Islet of Langerhans (tissue), 1 donor: ENCODE measurements around the gene DPEP3.
"Not testable (repeated sequence)": the region's sequence is repeated elsewhere in the genome, so short reads cannot be mapped to it uniquely, and the experiment has no call there.

Experiments used
- FAIRE-seq: peaks from one replicate; lab custom pipeline; 2011; peaks lifted over from hg19 to GRCh38; lab: Jason Lieb, UNC

Gene DPEP3

DNA sequence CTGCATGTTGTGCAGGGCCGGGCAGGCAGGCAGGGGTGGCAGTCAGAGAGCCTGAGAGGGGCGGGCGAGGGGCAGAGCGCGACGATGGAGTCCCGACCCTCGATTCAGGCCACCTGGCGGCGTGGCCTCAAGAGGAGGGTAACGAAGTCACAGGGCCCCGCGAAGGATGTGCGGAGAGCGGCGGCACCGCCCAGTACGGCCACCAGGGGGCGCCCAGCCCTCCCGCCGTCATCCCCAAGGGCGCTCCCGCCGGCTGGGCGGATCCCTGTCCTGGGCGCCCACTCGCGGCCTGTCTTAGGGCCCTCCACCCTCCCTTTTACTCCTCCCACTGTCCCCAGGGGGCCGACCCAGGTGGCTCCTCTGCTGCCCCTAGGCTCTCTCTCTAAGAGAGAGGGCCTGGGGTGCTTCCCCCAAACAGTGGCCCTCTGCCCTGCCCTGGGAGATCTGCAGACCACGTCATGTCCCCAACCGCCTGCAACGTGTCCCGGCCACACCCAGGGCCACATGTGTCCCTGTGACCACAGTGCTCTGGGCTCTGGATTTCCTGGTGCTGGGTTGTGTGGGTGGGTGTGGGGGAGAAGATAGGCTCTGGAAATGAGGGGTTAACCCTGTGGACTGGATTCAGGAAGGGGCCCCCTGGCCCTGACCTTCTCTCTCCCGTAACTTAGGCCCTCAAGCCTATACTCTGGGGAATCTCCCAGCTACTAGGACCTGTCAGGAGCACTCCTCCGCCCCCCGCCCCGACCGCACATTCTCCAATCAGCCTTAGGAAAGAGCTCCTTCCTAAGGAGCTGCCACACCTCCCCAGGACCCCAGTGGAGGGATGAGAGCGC is 13.1 kb upstream of the DPEP3 start:
- no peak for FAIRE-seq

DNA sequence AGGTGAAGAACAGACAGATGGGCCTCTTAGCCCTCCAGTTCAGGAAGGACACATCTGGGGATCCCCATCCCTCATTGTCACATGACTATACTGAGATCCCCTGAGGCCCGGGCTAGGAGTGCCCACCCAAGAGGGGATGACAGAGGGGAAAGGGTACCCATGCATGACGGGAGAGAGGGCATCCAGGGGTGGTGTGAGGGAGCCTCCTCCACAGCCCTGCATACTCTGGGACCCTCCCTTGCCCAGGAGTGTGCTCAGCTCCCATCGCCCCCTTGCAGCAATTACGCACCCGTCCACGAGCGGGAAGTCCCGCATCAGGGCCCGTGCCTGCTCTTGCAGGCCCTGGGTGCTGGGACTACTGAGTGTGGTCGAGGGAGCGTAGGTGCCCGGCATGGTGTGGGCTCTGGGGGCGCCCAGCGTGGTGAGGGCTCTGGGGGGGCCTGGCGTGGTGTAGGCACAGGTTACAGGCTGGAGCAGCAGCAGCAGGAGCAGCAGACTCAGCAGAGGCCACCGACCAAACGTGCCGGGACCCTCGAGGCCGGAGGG is 12.4 kb upstream of the DPEP3 start:
- no peak for FAIRE-seq

- FAIRE-seq, result no peak
Measured at GRCh38 chr16:67990018-67990386, 9.7 kb upstream of the DPEP3 start.

GRCh38 chr16:67989322-67990017 is 9.2 kb upstream of the DPEP3 start:
- FAIRE-seq, result no peak

- no peak for FAIRE-seq
Measured at GRCh38 chr16:67988675-67989074, 8.4 kb upstream of the DPEP3 start.

- FAIRE-seq, result no peak
Measured at GRCh38 chr16:67987460-67988160, 7.3 kb upstream of the DPEP3 start.

GRCh38 chr16:67986949-67987348 is 6.7 kb upstream of the DPEP3 start:
- FAIRE-seq, result no peak

- no peak for FAIRE-seq
Measured at GRCh38 chr16:67982011-67982696, 1.9 kb upstream of the DPEP3 start.

- FAIRE-seq, result no peak
Measured at GRCh38 chr16:67977469-67978227, 2.7 kb downstream of the DPEP3 start.

DNA sequence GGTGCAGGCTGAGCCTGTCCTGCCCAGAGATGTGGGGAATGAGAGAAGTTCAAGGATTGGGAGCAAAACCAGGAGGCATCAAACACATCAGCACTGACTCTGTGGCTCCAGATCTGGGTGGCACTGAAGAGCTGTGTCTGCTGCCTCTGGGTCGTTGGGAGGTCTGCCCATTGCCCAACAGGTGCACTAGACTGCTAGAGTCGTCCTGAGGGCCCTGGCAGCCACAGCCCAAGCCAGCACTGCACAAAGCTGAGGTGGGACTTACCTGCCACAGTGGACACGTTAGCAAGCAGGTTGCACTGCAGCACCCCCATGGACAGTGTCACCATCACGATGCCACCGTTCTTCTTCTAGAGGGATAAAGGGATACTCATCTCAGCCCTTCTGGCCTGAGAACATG is 3.3 kb downstream of the DPEP3 start:
- no peak for FAIRE-seq

GRCh38 chr16:67976205-67976604 is 4.1 kb downstream of the DPEP3 start:
- FAIRE-seq, result no peak

DNA sequence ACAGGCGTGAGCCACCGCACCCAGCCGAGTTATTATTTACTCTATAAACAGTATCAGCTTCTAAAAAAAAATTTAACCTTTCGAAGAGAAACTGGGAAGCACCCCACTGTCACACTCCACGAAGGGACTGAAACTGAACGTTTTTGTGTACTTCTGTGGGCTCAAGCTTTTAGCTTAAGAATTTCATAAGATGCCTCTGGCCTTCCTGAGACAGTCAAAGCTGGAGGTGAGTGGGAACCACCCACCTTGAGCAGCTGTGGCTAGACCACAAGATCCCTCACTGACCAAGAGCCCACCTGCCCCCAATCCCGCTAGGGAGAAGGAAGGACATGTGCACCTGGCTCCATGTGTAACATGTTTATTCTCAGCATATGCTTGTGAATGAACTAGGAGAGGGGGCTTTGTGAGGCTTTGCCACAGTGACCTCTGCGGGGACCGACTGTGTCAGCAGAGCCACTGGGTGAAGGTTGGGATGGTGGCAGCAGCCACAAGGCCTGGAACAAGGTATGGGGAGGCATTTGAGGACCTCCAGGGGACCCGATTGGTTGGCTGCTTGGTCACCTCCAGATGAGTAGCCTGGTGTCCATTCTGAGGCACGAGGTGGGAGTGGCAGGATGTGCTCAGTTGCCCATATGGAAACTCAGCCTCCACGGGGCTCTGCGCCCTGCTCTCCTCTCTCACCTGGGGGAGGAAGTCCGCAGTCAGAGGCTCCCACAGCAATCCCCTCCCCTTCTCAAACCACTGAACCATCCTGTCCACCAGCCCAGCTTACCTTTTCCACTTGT is 4.8 kb downstream of the DPEP3 start:
- no peak for FAIRE-seq

GRCh38 chr16:67972285-67972684 is 8.0 kb downstream of the DPEP3 start:
- FAIRE-seq, result not testable (repeated sequence)

- FAIRE-seq, result no peak
Measured at GRCh38 chr16:67971111-67971510, 9.2 kb downstream of the DPEP3 start.

GRCh38 chr16:67969254-67970039 is 10.9 kb downstream of the DPEP3 start:
- FAIRE-seq, result no peak

GRCh38 chr16:67968400-67969253 is 11.7 kb downstream of the DPEP3 start, which contains the start of gene SLC12A4:
Gene SLC12A4 (minus strand): TSS chr16:67968637. CDS start chr16:67968553, 84 bp downstream.
- no peak for FAIRE-seq

DNA sequence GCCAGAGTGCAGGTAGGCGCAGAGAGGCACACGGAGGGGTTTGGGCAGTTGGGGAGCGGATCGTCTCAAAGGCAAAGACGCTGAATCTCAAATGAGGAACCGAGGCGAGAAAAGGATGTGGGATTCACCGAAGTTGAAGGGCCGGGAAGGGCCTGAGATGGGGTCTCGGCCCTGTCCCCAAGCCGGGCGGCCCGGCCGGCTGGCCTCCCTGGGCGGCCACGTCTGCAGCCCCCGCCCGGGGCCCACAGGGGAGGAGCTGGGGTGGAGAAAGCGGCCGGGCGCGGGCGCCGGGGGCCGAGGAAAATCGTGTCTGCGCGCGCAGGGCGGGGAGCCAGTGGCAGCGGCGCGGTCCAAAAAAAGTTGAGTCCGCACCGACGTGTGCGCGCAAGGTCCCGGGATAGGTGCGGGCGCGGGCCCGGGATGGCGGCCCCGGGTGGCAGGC is 12.3 kb downstream of the DPEP3 start:
- FAIRE-seq, result no peak

DNA sequence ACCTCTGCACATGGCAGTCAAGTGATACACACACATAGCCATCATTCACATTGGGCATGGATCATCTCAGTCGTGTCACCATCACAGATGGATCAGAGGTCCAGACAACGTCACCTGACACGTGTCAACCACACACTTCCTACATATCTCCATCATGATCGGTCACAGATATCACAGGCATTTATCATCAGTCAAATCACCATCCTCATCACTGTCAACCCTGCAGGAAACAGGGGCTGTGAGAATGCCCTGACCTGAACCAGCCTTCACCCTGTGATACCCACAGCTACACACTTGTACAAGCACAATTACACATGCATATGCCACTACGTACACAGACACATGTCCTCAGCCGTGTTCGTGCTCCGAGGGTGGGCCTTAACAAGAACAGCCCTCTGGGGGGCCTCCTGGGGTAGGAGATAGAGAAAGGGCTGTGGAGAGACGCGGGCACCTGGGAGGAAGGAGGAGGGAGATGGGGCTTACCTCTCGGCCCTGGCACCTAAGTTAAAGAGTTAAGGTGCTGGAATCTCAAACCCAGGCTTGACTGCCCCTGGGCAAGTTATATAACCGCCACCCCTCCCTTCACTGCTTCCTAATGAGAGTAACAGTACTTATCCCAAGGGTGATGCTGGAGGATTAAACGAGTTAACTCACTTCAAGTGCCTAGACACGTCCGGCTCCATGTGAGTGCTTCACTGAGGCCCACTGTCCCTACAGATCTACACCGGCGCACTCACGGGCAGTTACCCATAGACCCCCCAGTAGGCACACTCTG is 12.9 kb downstream of the DPEP3 start:
- FAIRE-seq, result no peak
